HepG2 (cell line): ENCODE results near the gene CCDC142. TPM values are rescaled to one million over a fixed set of nuclear protein-coding genes. Genes with fewer than 3 reads are reported as not detected.
A peak's percentile ranks its signal among the peaks of the same experiment; 100 is the strongest.

Experiments used
- CHD2 ChIP-seq: IDR thresholded peaks from 2 replicates; pipeline ENCODE4 v1.6.1; 2011; ENCODE audit warnings: low read depth, low read length, improper control_type of control experiment
- CREM ChIP-seq, 2 experiments: sonication (generic) in 1 of 2; formaldehyde crosslinking in 1 of 2; IDR thresholded peaks; 2 replicates each; pipeline versions ENCODE4 v1.4.0 to v1.6.1; 2016 to 2020; ENCODE audit warnings: antibody characterized with exemption in 1 of 2, mild to moderate bottlenecking in 1 of 2, missing genetic modification reagents in 1 of 2
- HOXA9 ChIP-seq: sonication (generic); formaldehyde crosslinking; IDR thresholded peaks from 2 replicates; pipeline ENCODE4 v1.8.1; 2022; ENCODE audit warnings: missing genetic modification reagents, mild to moderate bottlenecking, moderate library complexity, borderline replicate concordance
- MAFG ChIP-seq: sonication (generic); formaldehyde crosslinking; IDR thresholded peaks from 2 replicates; pipeline ENCODE4 v1.5.1; 2020; ENCODE audit warnings: mild to moderate bottlenecking, missing genetic modification reagents
- MYNN ChIP-seq: sonication (generic); formaldehyde crosslinking; IDR thresholded peaks from 2 replicates; pipeline ENCODE4 v1.4.0; 2020; ENCODE audit warnings: mild to moderate bottlenecking, low read depth, missing genetic modification reagents
- NFYB ChIP-seq: sonication (generic); formaldehyde crosslinking; IDR thresholded peaks from 2 replicates; pipeline ENCODE4 v1.4.0; 2020; ENCODE audit warnings: missing genetic modification reagents
- NR2F2 ChIP-seq: IDR thresholded peaks from 2 replicates; pipeline ENCODE4 v1.6.1; 2012; ENCODE audit warnings: low read depth, inconsistent platforms, borderline replicate concordance
- PCBP2 ChIP-seq: fragments of 200-400 bp; formaldehyde crosslinking; optimal IDR thresholded peaks from 2 replicates; pipeline ENCODE3; 2018; ENCODE audit warnings: low read length, low read depth; ENCODE audit not compliant: poor library complexity, severe bottlenecking
- RNF2 ChIP-seq: fragments of 450-650 bp; conservative IDR thresholded peaks from 2 replicates; pipeline ENCODE4 v1.6.1; 2016; ENCODE audit warnings: low read depth
- SMARCE1 ChIP-seq: fragments of 450-650 bp; IDR thresholded peaks from 2 replicates; pipeline ENCODE4 v1.6.1; 2017; ENCODE audit warnings: borderline replicate concordance
- TARDBP ChIP-seq: sonication (generic); formaldehyde crosslinking; IDR thresholded peaks from 2 replicates; pipeline ENCODE4 v1.8.0; 2022; ENCODE audit warnings: mild to moderate bottlenecking, missing genetic modification reagents
- ZBTB38 ChIP-seq: sonication (generic); formaldehyde crosslinking; IDR thresholded peaks from 2 replicates; pipeline ENCODE4 v1.5.1; 2020; ENCODE audit warnings: mild to moderate bottlenecking, missing genetic modification reagents
- ZNF24 ChIP-seq: fragments of 450-650 bp; IDR thresholded peaks from 2 replicates; pipeline ENCODE4 v1.6.1; 2017; ENCODE audit warnings: antibody characterized with exemption, mild to moderate bottlenecking
- ZNF441 ChIP-seq: sonication (generic); formaldehyde crosslinking; IDR thresholded peaks from 2 replicates; pipeline ENCODE4 v1.7.0; 2021; ENCODE audit warnings: missing genetic modification reagents, borderline replicate concordance
- ZNF451 ChIP-seq: sonication (generic); formaldehyde crosslinking; IDR thresholded peaks from 2 replicates; pipeline ENCODE4 v1.5.0; 2020; ENCODE audit warnings: mild to moderate bottlenecking, missing genetic modification reagents
- ZNF782 ChIP-seq: sonication (generic); formaldehyde crosslinking; IDR thresholded peaks from 2 replicates; pipeline ENCODE4 v1.4.0; 2020; ENCODE audit warnings: missing genetic modification reagents, mild to moderate bottlenecking, borderline replicate concordance
- polyA plus RNA-seq, 8 experiments: library from polyadenylated mRNA; depleted of rRNA in 3 of 8; stranded (reverse) in 7 of 8; unstranded in 1 of 8; fragments of >200 nt; fragmentation: Illumina TruSeq in 4 of 8; extraction: Trizol in 4 of 8; gene quantifications; 2 replicates each; pipeline versions ENCODE4 v1.2.1 to v1.2.3, GENCODE V29; 2011 to 2016; ENCODE audit warnings: low read depth in 4 of 8, missing spikeins in 1 of 8, mixed read lengths in 1 of 8; ENCODE audit not compliant: insufficient read depth in 1 of 8
- total RNA-seq, 5 experiments: library from RNA; depleted of rRNA; stranded (reverse); fragments of >200 nt; fragmentation: Illumina TruSeq; extraction: Trizol; gene quantifications; 2 replicates each; pipeline ENCODE4 v1.2.3, GENCODE V29; 2016; ENCODE audit warnings: low read depth in 1 of 5
- TF ChIP-seq, protein P1 (sequence below): sonication (generic); formaldehyde crosslinking; IDR thresholded peaks from 2 replicates; pipeline ENCODE4 v1.8.0; 2022; ENCODE audit warnings: missing genetic modification reagents, mild to moderate bottlenecking, moderate library complexity, borderline replicate concordance
- TF ChIP-seq, protein P2 (sequence below): sonication (generic); formaldehyde crosslinking; IDR thresholded peaks from 2 replicates; pipeline ENCODE4 v1.4.0; 2020; ENCODE audit warnings: missing genetic modification reagents, borderline replicate concordance
- TF ChIP-seq, protein P3 (sequence below), 2 experiments: fragments of 450-650 bp in 1 of 2; sonication (generic) in 1 of 2; formaldehyde crosslinking; IDR thresholded peaks; 2 replicates each; pipeline versions ENCODE4 v1.5.0 to v1.8.0; 2020 to 2022; ENCODE audit warnings: mild to moderate bottlenecking in 1 of 2, missing genetic modification reagents in 1 of 2
- TF ChIP-seq, protein P4 (sequence below): sonication (generic); formaldehyde crosslinking; IDR thresholded peaks from 2 replicates; pipeline ENCODE4 v1.4.0; 2020; ENCODE audit warnings: missing genetic modification reagents, low read depth, mild to moderate bottlenecking, borderline replicate concordance
- TF ChIP-seq, protein P5 (sequence below): sonication (generic); formaldehyde crosslinking; IDR thresholded peaks from 2 replicates; pipeline ENCODE4 v1.4.0; 2020; ENCODE audit warnings: mild to moderate bottlenecking, missing genetic modification reagents

Gene CCDC142
- total and polyA plus RNA-seq, 2 of the 13 experiments (the other 11 are each of a cell fraction or from before 2014, with no cell fraction given): 14.7 to 30.4 TPM

DNA sequence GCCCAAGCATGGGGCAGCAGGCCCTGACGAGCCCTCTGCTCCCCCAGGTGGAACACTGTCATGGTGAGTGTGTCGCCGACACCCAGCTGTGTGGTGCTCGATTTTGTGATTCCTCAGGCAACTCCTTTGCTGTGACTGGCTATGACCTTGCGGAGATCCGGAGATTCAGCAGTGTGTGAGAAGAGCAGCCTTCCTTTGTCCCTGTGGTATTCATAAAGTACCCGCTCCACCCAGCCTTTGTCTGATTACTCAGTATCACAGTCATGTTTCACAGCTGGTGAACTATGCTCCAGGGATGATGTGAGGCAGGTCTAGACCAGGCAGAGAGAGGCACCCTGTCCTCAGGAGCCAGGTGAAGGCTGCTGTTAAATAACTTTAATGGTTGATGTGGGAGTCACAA is 57.3 kb downstream of the CCDC142 start (continued):
- TF ChIP-seq, protein P1, sequence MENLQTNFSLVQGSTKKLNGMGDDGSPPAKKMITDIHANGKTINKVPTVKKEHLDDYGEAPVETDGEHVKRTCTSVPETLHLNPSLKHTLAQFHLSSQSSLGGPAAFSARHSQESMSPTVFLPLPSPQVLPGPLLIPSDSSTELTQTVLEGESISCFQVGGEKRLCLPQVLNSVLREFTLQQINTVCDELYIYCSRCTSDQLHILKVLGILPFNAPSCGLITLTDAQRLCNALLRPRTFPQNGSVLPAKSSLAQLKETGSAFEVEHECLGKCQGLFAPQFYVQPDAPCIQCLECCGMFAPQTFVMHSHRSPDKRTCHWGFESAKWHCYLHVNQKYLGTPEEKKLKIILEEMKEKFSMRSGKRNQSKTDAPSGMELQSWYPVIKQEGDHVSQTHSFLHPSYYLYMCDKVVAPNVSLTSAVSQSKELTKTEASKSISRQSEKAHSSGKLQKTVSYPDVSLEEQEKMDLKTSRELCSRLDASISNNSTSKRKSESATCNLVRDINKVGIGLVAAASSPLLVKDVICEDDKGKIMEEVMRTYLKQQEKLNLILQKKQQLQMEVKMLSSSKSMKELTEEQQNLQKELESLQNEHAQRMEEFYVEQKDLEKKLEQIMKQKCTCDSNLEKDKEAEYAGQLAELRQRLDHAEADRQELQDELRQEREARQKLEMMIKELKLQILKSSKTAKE: peak; percentile 47; the same call in 1 of the 2 replicates
- TF ChIP-seq ZNF24 (no peak), NR2F2 (no peak), RNF2 (no peak), HOXA9 (CRISPR knock-in tag) (peak; percentile 51; the same call in 1 of the 2 replicates), CREM (IDR thresholded peaks at IDR 0.05) (no peak), CREM (CRISPR knock-in tag; IDR thresholded peaks at IDR 0.05) (no peak), ZNF451 (CRISPR knock-in tag) (no peak), MYNN (no peak), ZNF782 (CRISPR knock-in tag) (no peak), CHD2 (no peak), TARDBP (0 out of 2 replicates have a peak, but pooled peaks have one; percentile 47), ZBTB38 (peak; percentile 43; the same call in 1 of the 2 replicates), MAFG (no peak), PCBP2 (no peak), ZNF441 (CRISPR knock-in tag) (0 out of 2 replicates have a peak, but pooled peaks have one; percentile 8), NFYB (CRISPR knock-in tag) (no peak), SMARCE1 (no peak)
- TF ChIP-seq, protein P2, sequence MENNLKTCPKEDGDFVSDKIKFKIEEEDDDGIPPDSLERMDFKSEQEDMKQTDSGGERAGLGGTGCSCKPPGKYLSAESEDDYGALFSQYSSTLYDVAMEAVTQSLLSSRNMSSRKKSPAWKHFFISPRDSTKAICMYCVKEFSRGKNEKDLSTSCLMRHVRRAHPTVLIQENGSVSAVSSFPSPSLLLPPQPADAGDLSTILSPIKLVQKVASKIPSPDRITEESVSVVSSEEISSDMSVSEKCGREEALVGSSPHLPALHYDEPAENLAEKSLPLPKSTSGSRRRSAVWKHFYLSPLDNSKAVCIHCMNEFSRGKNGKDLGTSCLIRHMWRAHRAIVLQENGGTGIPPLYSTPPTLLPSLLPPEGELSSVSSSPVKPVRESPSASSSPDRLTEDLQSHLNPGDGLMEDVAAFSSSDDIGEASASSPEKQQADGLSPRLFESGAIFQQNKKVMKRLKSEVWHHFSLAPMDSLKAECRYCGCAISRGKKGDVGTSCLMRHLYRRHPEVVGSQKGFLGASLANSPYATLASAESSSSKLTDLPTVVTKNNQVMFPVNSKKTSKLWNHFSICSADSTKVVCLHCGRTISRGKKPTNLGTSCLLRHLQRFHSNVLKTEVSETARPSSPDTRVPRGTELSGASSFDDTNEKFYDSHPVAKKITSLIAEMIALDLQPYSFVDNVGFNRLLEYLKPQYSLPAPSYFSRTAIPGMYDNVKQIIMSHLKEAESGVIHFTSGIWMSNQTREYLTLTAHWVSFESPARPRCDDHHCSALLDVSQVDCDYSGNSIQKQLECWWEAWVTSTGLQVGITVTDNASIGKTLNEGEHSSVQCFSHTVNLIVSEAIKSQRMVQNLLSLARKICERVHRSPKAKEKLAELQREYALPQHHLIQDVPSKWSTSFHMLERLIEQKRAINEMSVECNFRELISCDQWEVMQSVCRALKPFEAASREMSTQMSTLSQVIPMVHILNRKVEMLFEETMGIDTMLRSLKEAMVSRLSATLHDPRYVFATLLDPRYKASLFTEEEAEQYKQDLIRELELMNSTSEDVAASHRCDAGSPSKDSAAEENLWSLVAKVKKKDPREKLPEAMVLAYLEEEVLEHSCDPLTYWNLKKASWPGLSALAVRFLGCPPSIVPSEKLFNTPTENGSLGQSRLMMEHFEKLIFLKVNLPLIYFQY (CRISPR knock-in tag): no peak
- TF ChIP-seq, protein P3, sequence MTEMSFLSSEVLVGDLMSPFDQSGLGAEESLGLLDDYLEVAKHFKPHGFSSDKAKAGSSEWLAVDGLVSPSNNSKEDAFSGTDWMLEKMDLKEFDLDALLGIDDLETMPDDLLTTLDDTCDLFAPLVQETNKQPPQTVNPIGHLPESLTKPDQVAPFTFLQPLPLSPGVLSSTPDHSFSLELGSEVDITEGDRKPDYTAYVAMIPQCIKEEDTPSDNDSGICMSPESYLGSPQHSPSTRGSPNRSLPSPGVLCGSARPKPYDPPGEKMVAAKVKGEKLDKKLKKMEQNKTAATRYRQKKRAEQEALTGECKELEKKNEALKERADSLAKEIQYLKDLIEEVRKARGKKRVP (CRISPR knock-in tag; IDR thresholded peaks at IDR 0.05): 0 out of 4 replicates have a peak, but pooled peaks of 1 of the 2 experiments have one; percentile 29
- TF ChIP-seq, protein P4, sequence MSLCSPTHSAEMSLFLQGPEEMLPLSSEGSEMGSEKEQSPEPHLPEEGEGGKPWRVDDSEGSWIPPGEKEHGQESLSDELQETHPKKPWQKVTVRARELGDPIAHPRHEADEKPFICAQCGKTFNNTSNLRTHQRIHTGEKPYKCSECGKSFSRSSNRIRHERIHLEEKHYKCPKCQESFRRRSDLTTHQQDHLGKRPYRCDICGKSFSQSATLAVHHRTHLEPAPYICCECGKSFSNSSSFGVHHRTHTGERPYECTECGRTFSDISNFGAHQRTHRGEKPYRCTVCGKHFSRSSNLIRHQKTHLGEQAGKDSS (CRISPR knock-in tag): no peak
- TF ChIP-seq, protein P5, sequence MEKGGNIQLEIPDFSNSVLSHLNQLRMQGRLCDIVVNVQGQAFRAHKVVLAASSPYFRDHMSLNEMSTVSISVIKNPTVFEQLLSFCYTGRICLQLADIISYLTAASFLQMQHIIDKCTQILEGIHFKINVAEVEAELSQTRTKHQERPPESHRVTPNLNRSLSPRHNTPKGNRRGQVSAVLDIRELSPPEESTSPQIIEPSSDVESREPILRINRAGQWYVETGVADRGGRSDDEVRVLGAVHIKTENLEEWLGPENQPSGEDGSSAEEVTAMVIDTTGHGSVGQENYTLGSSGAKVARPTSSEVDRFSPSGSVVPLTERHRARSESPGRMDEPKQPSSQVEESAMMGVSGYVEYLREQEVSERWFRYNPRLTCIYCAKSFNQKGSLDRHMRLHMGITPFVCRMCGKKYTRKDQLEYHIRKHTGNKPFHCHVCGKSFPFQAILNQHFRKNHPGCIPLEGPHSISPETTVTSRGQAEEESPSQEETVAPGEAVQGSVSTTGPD (CRISPR knock-in tag): no peak
